Activated T-cell treated with anti-CD3 and anti-CD28 coated beads, Interleukin-2, amount 50 U/mL, for 4 hours (primary cell): ENCODE measurements around the gene CHD2. TPM values are rescaled to one million over a fixed set of nuclear protein-coding genes. Genes with fewer than 3 reads are reported as not detected.
A peak's percentile ranks its signal among the peaks of the same experiment; 100 is the strongest.

Experiments used
- ATAC-seq, 2 donors: fragments of 200-7000 bp; cut with Tn5 transposase; one replicate each; pipeline ENCODE4 v1.10.0; 2021
- DNase-seq: peaks from one replicate; pipeline ENCODE4 v3.0.0-alpha.2; 2020
- H3K27me3 Mint-ChIP-seq: one replicate; pipeline ENCODE4 v1.8.0; 2021; ENCODE audit warnings: low read depth, mixed read lengths
- H3K36me3 Mint-ChIP-seq: one replicate; pipeline ENCODE4 v1.8.0; 2022; ENCODE audit warnings: mixed read lengths; ENCODE audit not compliant: insufficient read depth
- H3K4me1 Mint-ChIP-seq: one replicate; pipeline ENCODE4 v1.8.0; 2021; ENCODE audit warnings: low read depth, mixed read lengths
- H3K4me3 Mint-ChIP-seq: one replicate; pipeline ENCODE4 v1.8.0; 2021; ENCODE audit warnings: mild to moderate bottlenecking, moderate library complexity, mixed read lengths
- H3K9me3 Mint-ChIP-seq: one replicate; pipeline ENCODE4 v1.8.0; 2021; ENCODE audit warnings: mixed read lengths
- total RNA-seq, 3 donors: library from RNA; stranded (reverse); gene quantifications; one replicate each; pipeline ENCODE4 v1.2.1, GENCODE V29; 2021

Gene CHD2
- total RNA-seq, 3 donors from 2014 or later, result 58.0 to 67.7 (median 59.7) TPM

DNA sequence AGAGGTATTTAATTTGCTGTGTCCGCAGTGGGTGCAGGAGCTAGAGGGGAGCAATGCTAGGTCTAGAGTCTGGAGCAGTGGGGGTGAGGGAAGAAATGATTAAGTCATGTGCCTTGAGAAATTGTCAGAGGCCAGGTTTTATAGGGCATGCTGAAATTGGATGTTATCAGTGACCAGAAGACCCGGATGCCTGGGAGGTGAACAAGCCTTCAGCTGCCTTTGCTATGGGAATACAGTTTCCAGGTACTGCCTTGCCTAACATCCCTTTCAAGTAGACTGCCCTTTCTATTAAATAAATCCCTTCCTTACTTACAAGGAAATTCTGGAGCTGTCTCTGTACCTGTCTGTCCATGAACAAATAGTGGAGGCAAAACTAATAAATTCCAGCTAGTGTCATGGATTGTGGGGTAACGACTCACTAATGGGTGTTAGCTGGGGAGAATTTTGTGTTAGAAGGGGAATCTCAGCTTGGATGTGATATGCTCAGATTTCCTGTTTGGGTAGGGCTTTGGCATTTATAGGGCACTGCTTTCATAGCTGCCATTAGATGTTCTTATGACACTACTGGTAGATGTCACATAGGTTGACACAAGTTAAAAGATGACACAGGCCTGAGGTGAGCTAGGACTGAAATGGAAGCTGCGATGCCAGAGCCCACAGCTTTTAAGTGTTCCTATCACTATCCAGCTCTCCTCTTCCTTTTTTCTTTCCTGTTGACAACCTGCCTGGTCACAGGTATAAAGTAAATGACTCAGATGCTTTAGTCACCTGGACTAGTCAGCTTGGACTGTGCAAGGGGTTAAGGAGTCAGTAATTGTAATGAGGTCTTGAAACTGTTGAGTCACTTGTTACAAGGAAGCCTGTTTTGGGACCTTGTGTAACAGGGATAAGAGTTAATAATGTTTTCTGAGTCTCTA, 21.3 kb downstream of the CHD2 start:
- Mint-ChIP-seq H3K4me1 (peaks cover 83% of the 10 kb centered on the region), H3K27me3 (no peaks in the 10 kb centered on the region), H3K4me3 (peak overlapping the region; percentile 58), H3K9me3 (no peaks in the 10 kb centered on the region), H3K36me3 (peaks cover 39% of the 10 kb centered on the region)
- no peak for DNase-seq
- peak; percentile 74 to 76 for ATAC-seq

DNA sequence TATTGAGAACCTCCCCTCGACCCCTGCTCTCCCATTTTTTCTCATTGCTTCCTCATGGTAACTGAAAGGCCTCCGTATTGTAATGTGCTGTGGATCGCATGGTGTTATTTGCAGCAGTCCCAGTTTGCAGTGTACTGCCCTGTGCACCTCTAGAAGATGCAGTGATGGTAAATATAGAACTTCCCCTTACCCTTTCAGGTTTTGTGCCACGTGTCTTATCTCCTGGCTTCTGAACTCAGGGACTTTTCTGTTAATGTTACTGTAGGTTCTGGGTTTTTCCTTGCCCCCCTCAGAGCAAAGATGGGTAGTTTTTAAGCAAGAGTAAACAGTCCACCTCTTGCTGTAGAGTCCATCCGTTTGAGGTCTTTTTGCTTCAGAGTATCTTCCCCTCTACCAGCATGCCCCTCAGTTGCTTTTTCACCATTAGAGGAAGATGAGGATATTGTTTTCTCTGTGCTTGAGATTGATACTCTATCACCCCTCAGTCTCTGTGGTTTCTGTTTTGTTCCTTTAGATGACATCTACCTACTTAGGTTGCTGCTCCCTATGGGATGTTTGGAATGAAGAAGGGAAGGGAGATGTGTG, 22.4 kb downstream of the CHD2 start:
- H3K9me3 Mint-ChIP-seq, result no peaks in the 10 kb centered on the region
- H3K4me1 Mint-ChIP-seq, result peaks cover 83% of the 10 kb centered on the region
- H3K4me3 Mint-ChIP-seq, result peak overlapping the region; percentile 58
- peaks cover 43% of the 10 kb centered on the region for H3K36me3 Mint-ChIP-seq
- ATAC-seq (no peak), DNase-seq (no peak)
- no peaks in the 10 kb centered on the region for H3K27me3 Mint-ChIP-seq

DNA sequence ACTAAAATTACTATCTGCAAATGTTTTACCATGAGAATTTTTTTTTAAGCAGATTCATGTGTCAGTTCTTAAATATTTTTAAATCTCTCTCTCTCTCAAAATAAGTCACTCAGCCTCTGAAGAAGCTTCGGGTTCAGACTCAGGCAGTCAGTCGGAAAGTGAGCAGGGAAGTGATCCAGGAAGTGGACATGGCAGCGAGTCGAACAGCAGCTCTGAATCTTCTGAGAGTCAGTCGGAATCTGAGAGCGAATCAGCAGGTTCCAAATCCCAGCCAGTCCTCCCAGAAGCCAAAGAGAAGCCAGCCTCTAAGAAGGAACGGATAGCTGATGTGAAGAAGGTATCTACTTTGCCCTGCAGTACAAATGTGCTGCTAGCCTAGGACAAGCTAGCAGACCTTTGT, 24.1 kb downstream of the CHD2 start:
- Mint-ChIP-seq H3K36me3 (peaks cover 49% of the 10 kb centered on the region), H3K9me3 (no peaks in the 10 kb centered on the region), H3K4me1 (peaks cover 82% of the 10 kb centered on the region), H3K27me3 (no peaks in the 10 kb centered on the region), H3K4me3 (no peak overlapping the region)
- no peak for ATAC-seq
- no peak for DNase-seq

DNA sequence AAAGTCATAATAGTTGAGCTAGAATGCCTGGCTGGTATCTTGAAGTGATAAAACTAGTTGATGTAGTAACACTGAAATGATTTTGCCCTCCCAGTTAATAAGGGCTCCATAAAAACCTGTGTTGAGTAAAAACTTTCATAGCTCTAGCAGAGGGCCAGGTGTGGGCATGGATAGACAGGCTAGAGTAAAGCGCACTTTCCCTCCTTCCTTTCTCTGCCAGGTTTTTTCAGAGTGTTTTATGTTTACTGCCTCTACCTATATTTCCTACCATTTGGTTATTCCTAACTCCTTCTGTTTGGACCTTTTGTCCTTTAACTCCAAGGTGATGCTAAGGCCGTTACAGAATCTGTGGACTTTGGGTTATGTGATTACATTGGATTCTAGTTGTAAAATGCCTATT, 25.3 kb downstream of the CHD2 start:
- H3K27me3 Mint-ChIP-seq, result no peaks in the 10 kb centered on the region
- H3K4me1 Mint-ChIP-seq, result peaks cover 76% of the 10 kb centered on the region
- H3K36me3 Mint-ChIP-seq, result peaks cover 52% of the 10 kb centered on the region
- no peaks in the 10 kb centered on the region for H3K9me3 Mint-ChIP-seq
- DNase-seq (no peak), ATAC-seq (no peak)
- no peak overlapping the region for H3K4me3 Mint-ChIP-seq

DNA sequence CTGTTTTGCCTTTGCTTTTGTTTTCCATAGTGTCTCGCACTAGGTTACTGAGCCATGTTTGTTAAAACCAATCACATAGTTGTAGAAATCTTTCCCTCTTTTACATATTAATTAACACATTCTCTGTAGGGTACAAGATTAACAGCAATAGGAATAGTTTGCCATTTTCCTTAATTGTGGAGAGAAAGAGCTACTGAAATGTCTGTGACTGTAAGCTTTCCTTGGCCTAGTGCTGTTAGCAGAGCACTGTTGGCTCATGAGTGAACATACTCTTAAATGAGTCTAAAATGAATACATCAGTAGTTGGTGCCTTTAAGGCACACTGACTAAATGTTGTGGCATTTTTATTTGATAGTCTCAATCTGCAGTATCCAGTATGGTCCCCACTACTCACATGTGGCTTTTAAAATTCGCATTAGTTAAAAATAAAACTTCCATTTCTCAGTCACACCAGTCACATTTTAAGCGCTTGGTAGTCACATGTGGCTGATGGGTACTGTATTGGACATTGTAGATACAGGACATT, 28.2 kb downstream of the CHD2 start:
- H3K4me1 Mint-ChIP-seq, result peaks cover 50% of the 10 kb centered on the region
- H3K36me3 Mint-ChIP-seq, result peaks cover 49% of the 10 kb centered on the region
- DNase-seq, result no peak
- no peaks in the 10 kb centered on the region for H3K27me3 Mint-ChIP-seq
- no peak for ATAC-seq
- no peaks in the 10 kb centered on the region for H3K9me3 Mint-ChIP-seq
- H3K4me3 Mint-ChIP-seq, result no peak overlapping the region

DNA sequence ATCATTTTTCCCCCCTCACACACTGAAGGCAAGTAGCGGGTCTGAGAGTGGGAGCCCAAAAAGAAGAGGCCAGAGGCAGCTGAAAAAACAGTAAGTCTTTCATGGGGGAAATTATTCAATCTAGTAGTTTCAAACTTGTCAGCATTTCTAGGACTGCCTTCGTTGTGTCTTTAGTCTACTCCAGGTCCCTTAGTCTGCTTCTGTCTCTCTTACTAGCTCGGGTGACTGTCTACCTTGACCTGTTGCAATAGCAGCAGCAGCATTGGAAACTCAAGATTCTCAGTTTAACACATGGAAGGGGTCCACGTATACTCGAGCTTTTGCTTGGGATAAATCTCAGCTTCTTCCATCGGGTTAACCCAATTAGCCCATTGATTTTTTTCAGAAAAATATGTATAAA, 28.9 kb downstream of the CHD2 start:
- Mint-ChIP-seq H3K4me1 (peaks cover 46% of the 10 kb centered on the region), H3K4me3 (no peak overlapping the region), H3K36me3 (peaks cover 51% of the 10 kb centered on the region), H3K9me3 (no peaks in the 10 kb centered on the region), H3K27me3 (no peaks in the 10 kb centered on the region)
- ATAC-seq (no peak), DNase-seq (no peak)

DNA sequence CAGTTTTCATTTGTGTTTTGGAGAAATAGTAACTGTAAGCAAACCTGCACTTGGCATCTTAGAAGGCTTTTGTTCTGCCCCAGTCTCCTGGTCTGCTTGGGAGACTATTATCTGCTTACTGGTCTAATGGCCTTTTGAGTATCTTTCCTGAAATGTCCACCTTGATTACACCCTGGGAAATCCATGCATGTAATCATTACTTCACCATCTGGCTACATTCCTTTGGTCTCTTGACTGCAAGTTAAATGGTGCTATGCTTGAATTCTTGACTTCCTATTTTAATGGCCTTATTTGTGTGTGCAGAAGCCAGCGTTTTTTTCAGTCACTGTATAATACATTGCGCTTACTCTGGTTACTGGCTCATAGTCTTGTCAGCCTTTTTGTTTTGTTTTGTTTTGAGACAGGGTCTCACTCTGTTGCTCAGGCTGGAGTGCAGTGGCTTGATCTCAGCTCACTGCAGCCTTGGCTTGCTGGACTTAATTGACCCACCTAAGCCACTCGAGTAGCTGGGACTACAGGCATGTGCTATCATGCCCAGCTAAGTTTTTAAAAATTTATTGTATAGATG, 30.0 kb downstream of the CHD2 start:
- no peak for ATAC-seq
- peaks cover 43% of the 10 kb centered on the region for H3K4me1 Mint-ChIP-seq

DNA sequence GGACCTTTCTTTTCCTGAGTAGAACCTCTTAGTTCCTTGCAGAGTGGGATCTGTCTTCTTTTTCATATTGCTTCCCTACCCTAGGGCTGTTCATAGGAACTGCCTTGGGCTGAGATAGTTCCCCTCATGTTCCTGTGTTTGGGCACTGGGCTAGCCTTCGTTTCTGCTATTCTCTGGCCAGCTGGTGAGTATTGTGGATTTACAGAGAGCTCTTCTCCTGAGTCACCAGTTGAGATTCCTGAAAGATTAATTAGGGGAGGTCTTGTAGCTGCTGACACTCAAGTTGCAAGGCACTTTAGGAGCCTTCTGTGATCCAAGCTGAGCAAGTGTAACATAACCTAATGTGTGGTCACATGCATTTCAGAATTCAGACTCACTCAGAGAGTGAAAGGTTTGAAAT, 30.7 kb downstream of the CHD2 start:
- DNase-seq (no peak), ATAC-seq (no peak)
- Mint-ChIP-seq H3K4me1 (peaks cover 43% of the 10 kb centered on the region), H3K9me3 (no peaks in the 10 kb centered on the region), H3K36me3 (peaks cover 57% of the 10 kb centered on the region), H3K4me3 (no peak overlapping the region), H3K27me3 (no peaks in the 10 kb centered on the region)

More for the DNA sequence above, 30.0 kb downstream of the CHD2 start:
- Mint-ChIP-seq H3K9me3 (no peaks in the 10 kb centered on the region), H3K36me3 (peaks cover 53% of the 10 kb centered on the region), H3K4me3 (no peak overlapping the region), H3K27me3 (no peaks in the 10 kb centered on the region)
- DNase-seq, result no peak

DNA sequence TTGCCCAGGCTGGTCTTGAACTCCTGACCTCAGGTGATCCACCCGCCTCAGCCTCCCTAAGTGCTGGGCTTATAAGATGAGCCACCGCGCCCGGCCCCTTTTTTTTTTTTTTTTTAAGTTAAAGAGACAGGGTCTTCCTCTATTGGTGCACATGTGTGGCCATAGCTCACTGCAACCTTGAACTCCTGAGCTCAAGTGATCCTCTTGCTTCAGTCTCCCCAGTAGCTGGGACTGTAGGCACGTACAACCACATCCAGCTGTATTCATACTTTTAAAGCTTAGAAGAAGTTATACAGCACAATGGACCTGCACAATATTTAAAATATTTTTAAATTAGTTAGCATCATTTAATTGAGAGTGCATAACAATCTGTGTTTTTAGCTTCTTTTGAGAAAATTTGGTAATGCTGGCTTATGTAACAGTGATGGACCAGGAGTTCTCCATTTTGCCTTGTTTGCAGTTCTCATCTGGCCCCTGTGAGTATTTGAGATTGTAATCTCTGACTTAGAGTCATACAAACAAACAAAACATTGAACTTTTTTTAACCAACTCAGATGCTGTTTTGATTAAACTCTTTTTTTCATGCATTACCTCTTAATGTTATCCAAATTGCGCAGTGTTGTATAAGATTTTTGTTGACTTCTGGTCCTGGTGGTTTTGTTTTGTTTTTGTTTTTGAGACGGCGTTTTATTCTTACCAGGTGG, 33.0 kb downstream of the CHD2 start:
- ATAC-seq (no peak), DNase-seq (no peak)
- H3K4me3 Mint-ChIP-seq, result no peak overlapping the region
- peaks cover 49% of the 10 kb centered on the region for H3K36me3 Mint-ChIP-seq
- no peaks in the 10 kb centered on the region for H3K27me3 Mint-ChIP-seq
- H3K9me3 Mint-ChIP-seq, result no peaks in the 10 kb centered on the region
- peaks cover 44% of the 10 kb centered on the region for H3K4me1 Mint-ChIP-seq

DNA sequence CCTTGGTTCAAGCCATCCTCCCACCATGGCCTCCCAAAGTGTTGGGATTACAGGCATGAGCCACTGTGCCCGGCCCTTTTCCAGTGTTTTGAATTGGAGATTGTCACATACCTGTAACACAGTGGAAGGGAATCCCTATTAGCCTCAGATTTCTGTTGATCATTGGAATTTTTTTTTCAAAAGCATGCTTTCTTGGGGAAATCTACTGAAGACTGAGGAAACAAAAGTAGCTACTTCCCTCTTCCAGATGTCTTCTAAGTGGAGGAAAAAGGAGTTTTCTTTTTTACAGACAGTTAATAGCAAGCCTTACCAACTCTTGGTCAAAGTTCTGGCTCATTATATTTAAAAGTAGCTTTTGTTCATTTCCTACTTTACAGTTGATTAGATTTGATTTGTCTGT, 33.7 kb downstream of the CHD2 start:
- no peak for DNase-seq
- Mint-ChIP-seq H3K4me3 (no peak overlapping the region), H3K9me3 (no peaks in the 10 kb centered on the region), H3K27me3 (no peaks in the 10 kb centered on the region), H3K4me1 (peaks cover 41% of the 10 kb centered on the region), H3K36me3 (peaks cover 48% of the 10 kb centered on the region)
- ATAC-seq, result no peak

DNA sequence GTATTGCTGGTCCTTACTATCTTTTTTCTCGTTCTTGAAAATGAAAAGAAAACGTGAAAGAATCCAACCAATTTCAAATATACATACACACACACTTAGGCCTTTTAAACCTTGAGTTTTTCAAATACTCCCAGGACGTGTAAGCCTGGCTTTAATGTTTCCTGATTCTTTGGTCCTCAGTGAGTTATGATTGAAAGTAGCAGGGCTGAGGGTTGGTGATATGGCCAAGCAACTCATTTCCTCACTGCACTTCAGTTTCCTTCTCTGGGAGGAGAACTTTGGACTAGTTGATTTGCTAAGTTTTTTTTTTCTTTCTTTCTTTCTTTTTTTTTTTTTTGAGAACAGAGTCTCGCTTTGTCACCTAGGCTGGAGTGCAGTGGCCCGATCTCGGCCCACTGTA, 34.6 kb downstream of the CHD2 start:
- H3K4me1 Mint-ChIP-seq, result peaks cover 41% of the 10 kb centered on the region
- H3K27me3 Mint-ChIP-seq, result no peaks in the 10 kb centered on the region

DNA sequence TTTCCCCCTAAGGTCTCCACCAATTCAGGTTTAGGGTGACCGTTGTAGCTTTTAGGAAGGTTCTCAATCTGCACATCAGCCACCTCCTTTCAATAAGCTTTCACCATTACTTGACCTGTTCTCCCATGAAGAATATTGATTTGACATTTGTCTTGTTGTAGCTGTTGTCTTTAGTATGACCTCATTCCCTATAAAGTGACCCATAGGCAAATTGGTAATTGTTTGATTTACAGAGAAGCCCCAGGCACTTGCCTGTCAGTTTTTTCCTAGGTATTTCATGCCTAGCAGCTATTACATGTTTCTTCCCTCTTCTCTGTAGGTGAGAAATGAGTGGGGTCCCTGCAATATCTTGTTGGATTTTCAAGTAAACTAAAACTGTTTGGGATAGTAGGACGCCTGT, 36.0 kb downstream of the CHD2 start:
- H3K4me1 Mint-ChIP-seq, result peaks cover 35% of the 10 kb centered on the region

More for the DNA sequence above, 34.6 kb downstream of the CHD2 start:
- no peak for ATAC-seq
- Mint-ChIP-seq H3K4me3 (no peak overlapping the region), H3K9me3 (no peaks in the 10 kb centered on the region), H3K36me3 (peaks cover 56% of the 10 kb centered on the region)
- no peak for DNase-seq

DNA sequence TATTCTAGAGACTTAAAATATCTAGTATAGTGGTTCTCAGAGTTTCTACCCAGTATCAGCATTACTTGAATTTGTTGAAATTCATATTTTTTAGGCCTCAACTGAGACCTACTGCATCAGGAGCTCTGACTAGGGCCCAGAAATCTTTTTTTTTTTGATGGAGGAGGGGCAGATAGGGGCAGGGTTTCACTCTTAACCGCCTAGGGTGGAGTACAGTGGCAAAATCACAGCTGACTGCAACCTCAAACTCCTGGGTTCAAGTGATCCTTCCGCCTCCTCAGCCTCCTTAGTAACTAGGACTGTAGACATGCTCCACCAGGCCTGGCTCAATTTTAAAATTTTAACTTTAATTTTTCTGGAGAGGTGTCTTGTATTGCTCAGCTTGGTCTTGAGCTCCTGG, 36.6 kb downstream of the CHD2 start:
- no peaks in the 10 kb centered on the region for H3K9me3 Mint-ChIP-seq
- peaks cover 38% of the 10 kb centered on the region for H3K4me1 Mint-ChIP-seq
- DNase-seq, result no peak
- H3K27me3 Mint-ChIP-seq, result no peaks in the 10 kb centered on the region
- no peak overlapping the region for H3K4me3 Mint-ChIP-seq
- peaks cover 58% of the 10 kb centered on the region for H3K36me3 Mint-ChIP-seq
- no peak for ATAC-seq

More for the DNA sequence above, 36.0 kb downstream of the CHD2 start:
- DNase-seq (no peak), ATAC-seq (no peak)
- Mint-ChIP-seq H3K9me3 (no peaks in the 10 kb centered on the region), H3K36me3 (peaks cover 54% of the 10 kb centered on the region), H3K27me3 (no peaks in the 10 kb centered on the region), H3K4me3 (no peak overlapping the region)

DNA sequence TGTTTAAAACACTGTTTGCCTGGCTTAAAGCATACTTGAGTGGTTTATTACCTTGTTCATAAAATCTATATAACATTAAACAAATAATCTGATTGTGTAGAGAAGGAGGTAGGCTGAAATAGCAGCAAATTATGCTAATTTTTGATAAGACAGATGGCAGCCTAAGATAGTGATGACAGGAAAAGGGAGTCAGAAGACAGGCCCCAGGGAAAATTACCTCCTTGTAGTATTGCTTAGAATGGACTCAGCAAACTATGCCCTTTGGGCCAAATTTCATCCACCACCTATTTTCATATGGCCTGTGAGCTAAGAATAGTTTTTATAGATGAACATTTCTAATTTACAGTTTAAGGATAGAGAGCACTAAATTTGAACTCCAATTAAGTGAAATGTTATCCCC, 37.8 kb downstream of the CHD2 start:
- Mint-ChIP-seq H3K4me3 (no peak overlapping the region), H3K4me1 (peaks cover 46% of the 10 kb centered on the region), H3K36me3 (peaks cover 66% of the 10 kb centered on the region), H3K27me3 (no peaks in the 10 kb centered on the region), H3K9me3 (no peaks in the 10 kb centered on the region)
- no peak for DNase-seq
- ATAC-seq, result no peak
